Muscle of leg (tissue), 16 donors: ENCODE data around the gene SLC16A6. TPM values are rescaled to one million over a fixed set of nuclear protein-coding genes. Genes with fewer than 3 reads are reported as not detected.
A peak's percentile ranks its signal among the peaks of the same experiment; 100 is the strongest.
"Not testable (repeated sequence)": the region's sequence is repeated elsewhere in the genome, so short reads cannot be mapped to it uniquely, and the experiment has no call there.

Source experiments
- DNase-seq: peaks from one replicate; pipeline ENCODE4 v3.0.0; 2013
- H3K27ac ChIP-seq: one replicate; pipeline ENCODE4 v1.5.1; 2013; ENCODE audit warnings: mild to moderate bottlenecking, low read length, control low read depth
- H3K27me3 ChIP-seq: one replicate; pipeline ENCODE4 v1.6.1; 2013; ENCODE audit warnings: low read length; ENCODE audit not compliant: control insufficient read depth, insufficient read depth
- H3K36me3 ChIP-seq: one replicate; pipeline ENCODE4 v1.6.1; 2013; ENCODE audit warnings: low read length; ENCODE audit not compliant: control insufficient read depth, insufficient read depth
- H3K4me1 ChIP-seq: one replicate; pipeline ENCODE4 v1.6.1; 2013; ENCODE audit warnings: low read length; ENCODE audit not compliant: control insufficient read depth, insufficient read depth
- H3K4me3 ChIP-seq: one replicate; pipeline ENCODE4 v1.5.1; 2013; ENCODE audit warnings: low read length, control low read depth
- H3K9me3 ChIP-seq: replicated peaks from 2 replicates; pipeline ENCODE4 v1.6.1; 2013; ENCODE audit warnings: low read depth, low read length; ENCODE audit not compliant: control insufficient read depth
- WGBS: methylation state at CpG from one replicate; pipeline ENCODE4 v1.1.5; 2013; ENCODE audit warnings: missing lambda C conversion rate; ENCODE audit not compliant: insufficient coverage; 5-methylcytosine and 5-hydroxymethylcytosine counted together
- long read RNA-seq, 11 donors: transcript quantifications; one replicate each; lab custom pipeline, GENCODE V29; 2026
- polyA plus RNA-seq, 8 donors: library from polyadenylated mRNA; unstranded; fragments of 120-200 nt; gene quantifications; one replicate each; pipeline versions ENCODE4 v1.2.1 to v1.2.3, GENCODE V29; 2013; ENCODE audit warnings: inconsistent platforms in 1 of 8, low replicate concordance in 1 of 8; ENCODE audit not compliant: insufficient read length in 8 of 8, insufficient read depth in 1 of 8
- total RNA-seq: library from RNA; stranded (reverse); fragments of 120-200 nt; gene quantifications from one replicate; pipeline ENCODE4 v1.2.4, GENCODE V29; 2013

The SLC16A6 gene
- total RNA-seq (0.27 TPM), polyA plus RNA-seq (under 1 TPM; 0.25 to 0.65 (median 0.45) TPM)
- long read RNA-seq, donor 1: 0 reads
- long read RNA-seq, donor 2: 0 reads
- long read RNA-seq, donor 3: 0 reads
- long read RNA-seq, donor 4: 0 reads
- long read RNA-seq, donor 5: 0 reads
- long read RNA-seq, donor 6: 0 reads
- long read RNA-seq, donor 7: 0 reads
- long read RNA-seq, donor 8: 0 reads
- long read RNA-seq, donor 9: 0 reads
- long read RNA-seq, donor 10: 0 reads
- long read RNA-seq, donor 11: 0 reads

GRCh38 chr17:68290955-68291835 lies at the start of gene SLC16A6, which contains the start of gene ARSG:
TSS of gene SLC16A6 (minus strand) at chr17:68291127. CDS start at chr17:68278320, 12,807 bp downstream.
TSS of gene ARSG (plus strand) at chr17:68291495. CDS start at chr17:68307494, 15,999 bp downstream.
- H3K27ac ChIP-seq: peak within 1 kb of the TSS; percentile 62
- H3K36me3 ChIP-seq: no peaks in the 10 kb centered on the region
- DNase-seq: peak; percentile 85
- H3K27me3 ChIP-seq: peaks cover 59% of the 10 kb centered on the region
- H3K9me3 ChIP-seq: no peaks in the 10 kb centered on the region
- peaks cover 17% of the 10 kb centered on the region for H3K4me1 ChIP-seq
- peak within 1 kb of the TSS; percentile 61 for H3K4me3 ChIP-seq
- under 1% methylated on average over 83 of the region's 96 CpGs for WGBS

- Histone ChIP-seq H3K27me3 (no peaks in the 10 kb centered on the region), H3K27ac (no peak overlapping the region), H3K4me1 (no peaks in the 10 kb centered on the region), H3K9me3 (peaks cover 5% of the 10 kb centered on the region), H3K36me3 (no peaks in the 10 kb centered on the region), H3K4me3 (no peak overlapping the region)
- 98% methylated on average over 8 of the region's 9 CpGs for WGBS
- DNase-seq: no peak
These were observed 43.5 kb upstream of the SLC16A6 start for GRCh38 chr17:68334393-68334792.

GRCh38 chr17:68331932-68332331 lies 41.0 kb upstream of the SLC16A6 start:
- H3K27ac ChIP-seq, H3K27me3 ChIP-seq, H3K4me1 ChIP-seq, H3K9me3 ChIP-seq, DNase-seq, H3K4me3 ChIP-seq, H3K36me3 ChIP-seq: not testable (repeated sequence)
- WGBS: 97% methylated on average over 9 of the region's 12 CpGs

- H3K4me3 ChIP-seq: no peak overlapping the region
- no peaks in the 10 kb centered on the region for H3K36me3 ChIP-seq
- H3K27me3 ChIP-seq: no peaks in the 10 kb centered on the region
- H3K9me3 ChIP-seq: peaks cover 5% of the 10 kb centered on the region
- 91% methylated on average over 3 of the region's 7 CpGs for WGBS
- DNase-seq: no peak
- H3K27ac ChIP-seq: no peak overlapping the region
- H3K4me1 ChIP-seq: no peaks in the 10 kb centered on the region
These were observed 38.4 kb upstream of the SLC16A6 start for GRCh38 chr17:68329331-68329730.

GRCh38 chr17:68328676-68329075 lies 37.7 kb upstream of the SLC16A6 start:
- no peaks in the 10 kb centered on the region for H3K27me3 ChIP-seq
- no peak for DNase-seq
- H3K4me3 ChIP-seq: no peak overlapping the region
- no peaks in the 10 kb centered on the region for H3K4me1 ChIP-seq
- 69% methylated on average over 4 of the region's 4 CpGs for WGBS
- H3K36me3 ChIP-seq: no peaks in the 10 kb centered on the region
- no peak overlapping the region for H3K27ac ChIP-seq
- peaks cover 5% of the 10 kb centered on the region for H3K9me3 ChIP-seq

- Histone ChIP-seq H3K4me1 (no peaks in the 10 kb centered on the region), H3K36me3 (no peaks in the 10 kb centered on the region), H3K27me3 (no peaks in the 10 kb centered on the region), H3K27ac (no peak overlapping the region), H3K9me3 (peaks cover 5% of the 10 kb centered on the region), H3K4me3 (no peak overlapping the region)
- 93% methylated on average over 5 of the region's 8 CpGs for WGBS
- no peak for DNase-seq
These were observed 37.1 kb upstream of the SLC16A6 start for GRCh38 chr17:68327823-68328557.

- no peaks in the 10 kb centered on the region for H3K36me3 ChIP-seq
- no peak overlapping the region for H3K4me3 ChIP-seq
- WGBS: 61% methylated on average over 5 of the region's 5 CpGs
- no peaks in the 10 kb centered on the region for H3K4me1 ChIP-seq
- peaks cover 3% of the 10 kb centered on the region for H3K9me3 ChIP-seq
- no peak for DNase-seq
- H3K27ac ChIP-seq: no peak overlapping the region
- peaks cover under 1% of the 10 kb centered on the region for H3K27me3 ChIP-seq
These were observed 35.8 kb upstream of the SLC16A6 start for GRCh38 chr17:68326681-68327080.

- 67% methylated on average over 5 of the region's 5 CpGs for WGBS
- Histone ChIP-seq H3K4me3 (no peak overlapping the region), H3K36me3 (no peaks in the 10 kb centered on the region), H3K4me1 (no peaks in the 10 kb centered on the region), H3K27me3 (peaks cover 3% of the 10 kb centered on the region), H3K27ac (no peak overlapping the region), H3K9me3 (peaks cover 3% of the 10 kb centered on the region)
- DNase-seq: no peak
These were observed 35.0 kb upstream of the SLC16A6 start for GRCh38 chr17:68325961-68326360.

GRCh38 chr17:68324654-68325336 lies 33.9 kb upstream of the SLC16A6 start:
- WGBS: 100% methylated on average over 3 of the region's 8 CpGs
- Histone ChIP-seq H3K27me3 (peaks cover 3% of the 10 kb centered on the region), H3K4me3 (no peak overlapping the region), H3K9me3 (no peaks in the 10 kb centered on the region), H3K27ac (no peak overlapping the region), H3K4me1 (no peaks in the 10 kb centered on the region), H3K36me3 (no peaks in the 10 kb centered on the region)
- no peak for DNase-seq
